H9 (cell line): ENCODE data around the gene IL3. TPM values are rescaled to one million over a fixed set of nuclear protein-coding genes. Genes with fewer than 3 reads are reported as not detected.

Experiments used
- DNase-seq: peaks from one replicate; pipeline ENCODE4 v3.0.0-alpha.2; 2017
- H2AFZ ChIP-seq: one replicate; pipeline ENCODE4 v1.6.1; 2013; ENCODE audit warnings: mild to moderate bottlenecking, low read length, control low read depth, moderate library complexity
- H2AK5ac ChIP-seq: 2 replicates; pipeline ENCODE4 v1.6.1; 2013; ENCODE audit warnings: low read length, control low read depth, mixed read lengths; ENCODE audit not compliant: insufficient read length
- H2BK120ac ChIP-seq: one replicate; pipeline ENCODE4 v1.6.1; 2013; ENCODE audit warnings: low read depth, mild to moderate bottlenecking, low read length, control low read depth, inconsistent platforms; ENCODE audit not compliant: poor library complexity, severe bottlenecking
- H2BK12ac ChIP-seq: 2 replicates; pipeline ENCODE4 v1.6.1; 2013; ENCODE audit warnings: low read length, control low read depth, mixed read lengths, low read depth; ENCODE audit not compliant: insufficient read length
- H2BK15ac ChIP-seq: 2 replicates; pipeline ENCODE4 v1.6.1; 2013; ENCODE audit warnings: low read depth, low read length, control low read depth
- H2BK20ac ChIP-seq: one replicate; pipeline ENCODE4 v1.6.1; 2013; ENCODE audit warnings: low read depth, mild to moderate bottlenecking, low read length, control low read depth, inconsistent platforms; ENCODE audit not compliant: poor library complexity, severe bottlenecking
- H2BK5ac ChIP-seq: 2 replicates; pipeline ENCODE4 v1.6.1; 2013; ENCODE audit warnings: low read length, control low read depth, mixed read lengths; ENCODE audit not compliant: insufficient read length
- H3K14ac ChIP-seq: 2 replicates; pipeline ENCODE4 v1.6.1; 2013; ENCODE audit warnings: low read length, control low read depth; ENCODE audit not compliant: insufficient read depth
- H3K18ac ChIP-seq: 2 replicates; pipeline ENCODE4 v1.6.1; 2013; ENCODE audit warnings: low read depth, mild to moderate bottlenecking, mixed read lengths, low read length, control low read depth; ENCODE audit not compliant: insufficient read length
- H3K23ac ChIP-seq: 2 replicates; pipeline ENCODE4 v1.6.1; 2013; ENCODE audit warnings: low read length, control low read depth, mixed read lengths, low read depth; ENCODE audit not compliant: insufficient read length
- H3K23me2 ChIP-seq: 2 replicates; pipeline ENCODE4 v1.6.1; 2013; ENCODE audit warnings: low read depth, mild to moderate bottlenecking, mixed read lengths, low read length, control low read depth; ENCODE audit not compliant: insufficient read length, poor library complexity, severe bottlenecking
- H3K27ac ChIP-seq: 2 replicates; pipeline ENCODE4 v1.5.1; 2013; ENCODE audit warnings: low read length, control low read depth, mixed read lengths, low read depth; ENCODE audit not compliant: insufficient read length
- H3K27me3 ChIP-seq: 2 replicates; pipeline ENCODE4 v1.6.1; 2013; ENCODE audit warnings: low read length, control low read depth, inconsistent platforms; ENCODE audit not compliant: insufficient read depth
- H3K4ac ChIP-seq: 2 replicates; pipeline ENCODE4 v1.6.1; 2013; ENCODE audit warnings: low read depth, mild to moderate bottlenecking, control low read depth, inconsistent platforms, low read length, moderate library complexity
- H3K4me1 ChIP-seq: 2 replicates; pipeline ENCODE4 v1.6.1; 2013; ENCODE audit warnings: low read length, control low read depth, inconsistent platforms; ENCODE audit not compliant: insufficient read depth
- H3K4me2 ChIP-seq: 2 replicates; pipeline ENCODE4 v1.6.1; 2013; ENCODE audit warnings: low read length, control low read depth, mixed read lengths; ENCODE audit not compliant: insufficient read length, insufficient read depth
- H3K56ac ChIP-seq: 2 replicates; pipeline ENCODE4 v1.6.1; 2013; ENCODE audit warnings: low read depth, mild to moderate bottlenecking, mixed read lengths, low read length, control low read depth; ENCODE audit not compliant: insufficient read length
- H3K79me1 ChIP-seq: 2 replicates; pipeline ENCODE4 v1.6.1; 2013; ENCODE audit warnings: low read depth, mild to moderate bottlenecking, moderate library complexity, low read length, control low read depth, inconsistent platforms; ENCODE audit not compliant: insufficient read depth, poor library complexity, severe bottlenecking
- H3K79me2 ChIP-seq: 2 replicates; pipeline ENCODE4 v1.6.1; 2013; ENCODE audit warnings: low read length, control low read depth, inconsistent platforms; ENCODE audit not compliant: insufficient read depth
- H3K9ac ChIP-seq: 2 replicates; pipeline ENCODE4 v1.6.1; 2013; ENCODE audit warnings: low read length, control low read depth, mixed read lengths; ENCODE audit not compliant: insufficient read length; ENCODE audit errors: extremely low read depth
- H3K9me3 ChIP-seq: one replicate; pipeline ENCODE4 v1.6.1; 2013; ENCODE audit warnings: low read depth, low read length, inconsistent platforms; ENCODE audit not compliant: control insufficient read depth
- H3T11ph ChIP-seq: one replicate; pipeline ENCODE4 v1.6.1; 2013; ENCODE audit warnings: mild to moderate bottlenecking, low read length, control low read depth, inconsistent platforms
- H4K20me1 ChIP-seq: one replicate; pipeline ENCODE4 v1.6.1; 2013; ENCODE audit not compliant: control insufficient read depth, insufficient read length, insufficient read depth
- H4K5ac ChIP-seq: 2 replicates; pipeline ENCODE4 v1.6.1; 2013; ENCODE audit warnings: low read depth, mild to moderate bottlenecking, mixed read lengths, low read length, control low read depth; ENCODE audit not compliant: insufficient read length
- H4K8ac ChIP-seq: replicated peaks from 2 replicates; pipeline ENCODE4 v1.6.1; 2013; ENCODE audit warnings: low read length, control low read depth, mixed read lengths, low read depth; ENCODE audit not compliant: insufficient read length
- H4K91ac ChIP-seq: 2 replicates; pipeline ENCODE4 v1.6.1; 2013; ENCODE audit warnings: low read depth, mild to moderate bottlenecking, moderate library complexity, mixed read lengths, low read length, control low read depth; ENCODE audit not compliant: insufficient read length
- H3K27ac Mint-ChIP-seq, 3 experiments: 2 replicates in 2 of 3; 3 replicates in 1 of 3; pipeline ENCODE4 v1.8.0; 2020 to 2021; ENCODE audit warnings: mixed read lengths in 3 of 3, mild to moderate bottlenecking in 1 of 3, moderate library complexity in 1 of 3
- H3K27me3 Mint-ChIP-seq: 2 replicates; pipeline ENCODE4 v1.8.0; 2021; ENCODE audit warnings: low read depth, mild to moderate bottlenecking, moderate library complexity, mixed read lengths
- H3K36me3 Mint-ChIP-seq, 3 experiments: 2 replicates in 2 of 3; 3 replicates in 1 of 3; pipeline ENCODE4 v1.8.0; 2020 to 2021; ENCODE audit warnings: low read depth in 3 of 3, mixed read lengths in 3 of 3; ENCODE audit not compliant: insufficient read depth in 1 of 3
- H3K4me1 Mint-ChIP-seq, 2 experiments: 2 replicates each; pipeline ENCODE4 v1.8.0; 2020; ENCODE audit warnings: mixed read lengths in 2 of 2
- H3K4me3 Mint-ChIP-seq, 2 experiments: 2 replicates in 1 of 2; 3 replicates in 1 of 2; pipeline ENCODE4 v1.8.0; 2020 to 2021; ENCODE audit warnings: mild to moderate bottlenecking in 2 of 2, mixed read lengths in 2 of 2, moderate library complexity in 1 of 2
- H3K9me3 Mint-ChIP-seq, 2 experiments: 2 replicates in 1 of 2; 3 replicates in 1 of 2; pipeline ENCODE4 v1.8.0; 2020; ENCODE audit warnings: mild to moderate bottlenecking in 2 of 2, mixed read lengths in 2 of 2, moderate library complexity in 1 of 2
- total RNA-seq: library from RNA; stranded (reverse); gene quantifications from 2 replicates; pipeline ENCODE4 v1.2.1, GENCODE V29; 2021
- TF ChIP-seq, protein P1 (sequence below): fragments of 200-600 bp; sonication (generic); conservative IDR thresholded peaks from 3 replicates; pipeline ENCODE4 v1.8.0; 2021; ENCODE audit warnings: antibody characterized with exemption, mild to moderate bottlenecking

IL3 gene
- total RNA-seq, 1 experiment from 2014 or later, result not detected

DNA sequence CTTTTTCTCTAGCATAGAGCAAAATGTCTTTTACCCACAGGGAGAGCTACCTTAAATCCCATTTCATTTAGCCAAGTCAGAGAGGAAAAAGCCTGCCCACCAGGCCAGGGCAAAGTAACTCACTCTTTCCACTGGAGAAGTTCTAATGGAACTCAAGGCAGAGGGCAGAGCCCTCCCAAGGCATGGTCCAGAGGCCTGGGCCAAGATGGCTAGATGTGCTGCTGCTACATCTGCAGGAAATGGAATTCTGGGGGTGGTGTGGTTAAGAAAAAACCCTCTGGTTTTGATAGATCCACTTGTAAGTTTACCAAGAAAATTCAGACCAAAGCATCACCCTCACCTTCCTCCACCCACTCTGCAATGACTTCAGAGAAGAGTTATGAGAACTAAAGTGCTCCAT is 50.5 kb downstream of the IL3 start:
- H3K9ac ChIP-seq, result no peak overlapping the region
- no peak overlapping the region for H3K27ac ChIP-seq
- H3K9me3 ChIP-seq, result no peaks in the 10 kb centered on the region
- DNase-seq, result no peak
- Mint-ChIP-seq H3K36me3 (no peaks in the 10 kb centered on the region), H3K4me3 (no peak overlapping the region), H3K27ac (no peak overlapping the region), H3K9me3 (peaks cover 0 to 2% of the 10 kb centered on the region in 2 experiments; a peak in 1 of 5 replicates), H3K4me1 (no peaks in the 10 kb centered on the region), H3K27me3 (no peaks in the 10 kb centered on the region)
- H2AFZ ChIP-seq, result no peak overlapping the region
- H4K91ac ChIP-seq, result no peak overlapping the region
- no peak overlapping the region for H3K4me2 ChIP-seq
- TF ChIP-seq, protein P1, sequence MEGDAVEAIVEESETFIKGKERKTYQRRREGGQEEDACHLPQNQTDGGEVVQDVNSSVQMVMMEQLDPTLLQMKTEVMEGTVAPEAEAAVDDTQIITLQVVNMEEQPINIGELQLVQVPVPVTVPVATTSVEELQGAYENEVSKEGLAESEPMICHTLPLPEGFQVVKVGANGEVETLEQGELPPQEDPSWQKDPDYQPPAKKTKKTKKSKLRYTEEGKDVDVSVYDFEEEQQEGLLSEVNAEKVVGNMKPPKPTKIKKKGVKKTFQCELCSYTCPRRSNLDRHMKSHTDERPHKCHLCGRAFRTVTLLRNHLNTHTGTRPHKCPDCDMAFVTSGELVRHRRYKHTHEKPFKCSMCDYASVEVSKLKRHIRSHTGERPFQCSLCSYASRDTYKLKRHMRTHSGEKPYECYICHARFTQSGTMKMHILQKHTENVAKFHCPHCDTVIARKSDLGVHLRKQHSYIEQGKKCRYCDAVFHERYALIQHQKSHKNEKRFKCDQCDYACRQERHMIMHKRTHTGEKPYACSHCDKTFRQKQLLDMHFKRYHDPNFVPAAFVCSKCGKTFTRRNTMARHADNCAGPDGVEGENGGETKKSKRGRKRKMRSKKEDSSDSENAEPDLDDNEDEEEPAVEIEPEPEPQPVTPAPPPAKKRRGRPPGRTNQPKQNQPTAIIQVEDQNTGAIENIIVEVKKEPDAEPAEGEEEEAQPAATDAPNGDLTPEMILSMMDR, result no peak
- no peak overlapping the region for H4K8ac ChIP-seq
- H3T11ph ChIP-seq, result no peak overlapping the region
- H2BK120ac ChIP-seq, result no peak overlapping the region
- H3K56ac ChIP-seq, result no peak overlapping the region
- no peaks in the 10 kb centered on the region for H3K79me1 ChIP-seq
- H3K23ac ChIP-seq, result no peak overlapping the region
- H4K20me1 ChIP-seq, result no peaks in the 10 kb centered on the region
- no peak overlapping the region for H2BK20ac ChIP-seq
- H2BK15ac ChIP-seq, result no peak overlapping the region
- no peak overlapping the region for H3K4ac ChIP-seq
- no peak overlapping the region for H4K5ac ChIP-seq
- no peak overlapping the region for H2BK5ac ChIP-seq
- H3K4me1 ChIP-seq, result no peaks in the 10 kb centered on the region
- no peaks in the 10 kb centered on the region for H3K23me2 ChIP-seq
- no peaks in the 10 kb centered on the region for H3K27me3 ChIP-seq
- H3K18ac ChIP-seq, result no peak overlapping the region
- no peak overlapping the region for H2AK5ac ChIP-seq
- no peak overlapping the region for H3K14ac ChIP-seq
- H3K79me2 ChIP-seq, result no peaks in the 10 kb centered on the region
- H2BK12ac ChIP-seq, result no peak overlapping the region
